Stimulated activated CD4-positive, alpha-beta T cell treated with anti-CD3 and anti-CD28 coated beads, Interleukin-4, amount 100 ng/mL, for 24 hours (primary cell): Measurements from ENCODE around the gene SYCP1.
"Not testable (repeated sequence)": the region's sequence is repeated elsewhere in the genome, so short reads cannot be mapped to it uniquely, and the experiment has no call there.

Experiments
- DNase-seq: peaks from one replicate; pipeline ENCODE4 v3.0.0-alpha.2; 2020

SYCP1 gene, protein sequence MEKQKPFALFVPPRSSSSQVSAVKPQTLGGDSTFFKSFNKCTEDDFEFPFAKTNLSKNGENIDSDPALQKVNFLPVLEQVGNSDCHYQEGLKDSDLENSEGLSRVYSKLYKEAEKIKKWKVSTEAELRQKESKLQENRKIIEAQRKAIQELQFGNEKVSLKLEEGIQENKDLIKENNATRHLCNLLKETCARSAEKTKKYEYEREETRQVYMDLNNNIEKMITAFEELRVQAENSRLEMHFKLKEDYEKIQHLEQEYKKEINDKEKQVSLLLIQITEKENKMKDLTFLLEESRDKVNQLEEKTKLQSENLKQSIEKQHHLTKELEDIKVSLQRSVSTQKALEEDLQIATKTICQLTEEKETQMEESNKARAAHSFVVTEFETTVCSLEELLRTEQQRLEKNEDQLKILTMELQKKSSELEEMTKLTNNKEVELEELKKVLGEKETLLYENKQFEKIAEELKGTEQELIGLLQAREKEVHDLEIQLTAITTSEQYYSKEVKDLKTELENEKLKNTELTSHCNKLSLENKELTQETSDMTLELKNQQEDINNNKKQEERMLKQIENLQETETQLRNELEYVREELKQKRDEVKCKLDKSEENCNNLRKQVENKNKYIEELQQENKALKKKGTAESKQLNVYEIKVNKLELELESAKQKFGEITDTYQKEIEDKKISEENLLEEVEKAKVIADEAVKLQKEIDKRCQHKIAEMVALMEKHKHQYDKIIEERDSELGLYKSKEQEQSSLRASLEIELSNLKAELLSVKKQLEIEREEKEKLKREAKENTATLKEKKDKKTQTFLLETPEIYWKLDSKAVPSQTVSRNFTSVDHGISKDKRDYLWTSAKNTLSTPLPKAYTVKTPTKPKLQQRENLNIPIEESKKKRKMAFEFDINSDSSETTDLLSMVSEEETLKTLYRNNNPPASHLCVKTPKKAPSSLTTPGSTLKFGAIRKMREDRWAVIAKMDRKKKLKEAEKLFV

DNA sequence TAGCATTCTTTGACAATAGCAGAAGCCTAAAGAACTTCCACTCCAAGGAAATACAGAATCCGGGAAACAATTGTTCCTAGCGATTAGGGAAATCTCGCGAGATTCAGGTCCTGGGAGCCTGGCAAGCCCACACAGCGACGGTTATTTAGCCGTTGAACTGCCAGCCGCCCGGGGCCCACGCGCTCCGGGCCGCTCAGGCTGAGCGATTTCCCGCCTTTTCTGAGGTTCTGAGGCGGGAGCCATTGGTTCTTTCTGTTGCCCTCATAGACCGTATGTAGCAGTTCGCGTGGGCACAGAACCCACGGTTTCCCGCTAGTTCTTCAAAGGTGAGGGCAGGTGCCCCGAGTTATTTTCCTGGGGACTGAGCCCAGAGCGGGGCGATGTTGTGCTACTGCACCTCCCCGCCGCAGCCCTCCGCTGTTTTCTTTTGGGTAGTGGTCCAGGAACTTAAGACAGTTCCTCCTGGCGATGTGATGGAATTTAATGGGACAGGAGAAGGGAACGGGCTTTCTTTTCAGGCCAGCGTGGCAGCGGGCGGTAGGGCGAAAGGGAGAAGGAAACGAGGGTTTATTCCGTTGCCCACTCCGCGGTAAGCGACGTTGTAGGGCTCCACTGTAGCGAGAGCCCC is at the start of gene SYCP1:
SYCP1 (plus strand) TSS at position 171 of the 628 bp plus-strand sequence. CDS start 602 bp downstream, outside the sequence.
- DNase-seq = no peak

GRCh38 chr1:114819869-114820268 is 34.8 kb upstream of the SYCP1 start:
- DNase-seq = no peak

DNA sequence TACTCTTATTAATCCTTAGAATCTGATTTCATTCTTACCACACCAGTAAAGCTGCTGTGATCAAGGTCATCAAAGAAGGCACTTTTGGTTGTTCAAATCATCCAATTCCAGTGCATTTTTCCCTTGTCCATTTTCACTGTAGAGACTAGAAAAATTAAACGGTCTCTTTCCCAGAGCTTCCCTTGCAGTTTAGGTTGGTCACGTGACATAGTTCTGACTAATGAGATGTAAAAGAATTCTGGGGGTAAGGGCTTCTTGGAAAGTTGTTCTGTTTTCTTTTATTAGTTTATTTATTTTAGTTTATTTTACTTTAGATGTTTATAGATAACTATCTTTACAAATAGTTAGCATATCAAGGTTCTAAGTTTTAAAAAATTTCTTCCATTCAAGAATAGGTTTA is 34.3 kb upstream of the SYCP1 start:
- no peak for DNase-seq

DNA sequence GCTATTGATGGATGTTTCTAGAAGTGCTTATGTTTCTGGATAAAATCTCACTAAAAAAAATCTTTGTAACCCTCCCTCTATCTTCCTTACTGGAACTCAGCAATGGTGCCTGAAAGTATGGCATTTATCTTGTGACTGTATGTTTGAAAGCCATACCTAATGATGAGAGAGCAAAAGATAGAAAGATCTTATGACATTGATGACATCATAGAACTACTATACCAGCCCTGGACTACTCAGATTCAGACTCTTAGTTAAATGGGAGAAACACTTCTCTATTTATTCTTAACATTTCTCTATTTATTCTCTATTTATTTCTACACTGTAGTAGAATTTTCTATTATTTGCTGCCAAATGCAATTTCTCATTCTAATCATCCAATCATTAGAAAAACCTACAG is 32.7 kb upstream of the SYCP1 start:
- DNase-seq = no peak

DNA sequence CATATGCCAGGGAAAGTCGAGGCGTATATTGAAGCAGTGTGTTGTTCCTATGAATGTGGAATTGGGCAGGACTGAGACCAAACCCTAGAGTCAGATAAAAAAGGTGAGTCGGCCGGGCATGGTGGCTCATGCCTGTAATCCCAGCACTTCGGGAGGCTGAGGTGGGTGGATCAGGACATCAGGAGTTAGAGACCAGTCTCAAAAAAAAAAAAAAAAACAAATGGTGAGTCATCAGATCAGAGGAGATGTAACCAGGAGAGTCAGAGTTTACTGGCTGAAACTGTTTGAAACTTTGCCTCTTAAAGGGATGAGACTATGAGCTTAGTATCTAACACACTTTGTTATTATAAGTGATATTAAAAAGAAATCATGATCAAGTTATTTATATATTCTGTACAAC is 26.4 kb upstream of the SYCP1 start:
- DNase-seq = no peak

GRCh38 chr1:114830075-114830474 is 24.6 kb upstream of the SYCP1 start:
- not testable (repeated sequence) for DNase-seq

DNA sequence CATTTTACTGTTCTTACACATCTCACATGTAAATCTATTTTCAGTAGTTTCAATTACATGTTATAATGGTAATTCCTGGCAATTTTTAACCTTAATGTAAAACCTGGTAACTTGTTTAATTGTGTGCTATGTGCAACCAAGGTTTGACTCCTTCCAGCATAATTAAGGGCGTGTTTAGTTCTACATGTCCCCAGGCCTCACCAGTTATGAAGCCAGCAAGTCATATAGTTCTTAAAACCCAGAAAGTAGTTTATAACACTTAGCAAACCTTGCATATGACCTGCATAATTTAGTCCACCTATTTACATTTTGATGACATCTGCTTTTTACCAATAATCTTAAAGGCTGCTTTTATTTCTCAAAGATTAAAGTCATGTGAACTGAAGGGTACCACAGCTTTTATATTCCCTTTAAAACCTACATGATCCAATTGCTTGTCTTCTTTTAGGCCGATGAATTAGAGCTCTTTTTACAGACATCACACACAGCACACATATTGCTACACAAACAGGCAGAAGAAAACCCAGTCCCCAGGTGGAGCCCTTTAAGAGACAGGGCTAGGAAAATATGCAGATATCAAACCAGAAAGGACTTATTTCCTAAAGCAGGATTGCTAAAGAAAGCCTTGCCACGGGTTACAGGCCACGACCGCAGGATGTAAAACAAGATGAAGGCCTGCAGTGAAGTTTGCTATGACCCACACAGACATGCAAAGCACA is 23.2 kb upstream of the SYCP1 start:
- DNase-seq = no peak

DNA sequence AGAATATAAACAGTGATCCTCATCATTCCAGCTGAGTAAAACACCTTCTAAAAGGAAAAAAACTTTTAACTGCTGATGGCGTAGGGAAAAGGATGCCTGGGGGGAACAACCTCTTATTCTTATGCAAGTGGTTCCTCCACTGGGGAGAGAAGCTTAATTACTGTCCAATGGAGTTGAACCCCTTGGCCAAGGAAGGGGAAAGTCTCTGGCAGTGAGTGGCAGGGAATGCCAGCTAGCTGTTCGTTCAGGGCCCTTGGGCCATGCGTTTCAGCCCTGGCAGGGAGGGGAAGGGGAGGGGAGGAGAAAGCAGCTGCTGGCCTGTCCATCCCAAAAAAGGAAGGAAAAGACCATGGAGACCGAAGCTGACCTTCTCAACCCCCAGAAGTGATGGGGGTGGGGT is 22.6 kb upstream of the SYCP1 start:
- DNase-seq = no peak

DNA sequence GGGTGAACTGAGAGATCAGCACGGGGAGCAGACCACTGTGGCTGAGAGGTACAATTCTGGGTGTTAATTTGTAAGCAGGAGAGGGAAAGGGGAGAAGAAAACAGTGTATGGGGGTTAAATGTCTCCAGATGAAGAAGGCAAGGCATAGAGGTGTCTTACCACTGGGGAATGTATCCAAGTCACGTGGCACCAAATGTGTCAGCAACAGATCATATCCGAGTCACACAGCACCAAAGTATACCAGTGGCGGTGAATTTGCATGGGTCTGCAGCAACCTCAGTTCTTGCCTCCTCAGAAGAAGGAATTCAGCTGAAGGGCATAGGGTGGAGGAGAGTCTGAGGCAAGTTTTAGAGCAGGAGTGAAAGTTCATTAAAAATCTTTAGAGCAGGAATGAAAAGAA is 21.2 kb upstream of the SYCP1 start:
- no peak for DNase-seq

DNA sequence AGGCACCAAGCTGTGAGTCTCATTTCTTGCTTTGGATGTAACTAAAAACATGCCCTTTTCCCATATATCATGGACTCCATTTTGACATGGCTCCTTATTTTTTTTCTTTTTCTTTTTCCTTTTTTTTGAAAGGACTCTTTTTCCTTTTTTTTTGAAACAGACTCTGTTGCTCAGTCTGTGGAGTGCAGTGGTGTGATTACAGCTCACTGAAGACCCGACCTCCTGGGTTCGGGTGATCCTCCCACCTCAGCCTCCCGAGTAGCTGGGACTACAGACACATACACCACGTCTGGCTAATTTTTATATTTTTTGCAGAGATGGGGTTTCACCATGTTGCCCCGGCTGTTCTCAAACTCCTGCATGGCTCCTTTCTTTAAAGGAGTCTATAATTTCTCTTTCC is 10.4 kb upstream of the SYCP1 start:
- DNase-seq = no peak

GRCh38 chr1:114853584-114853983 is 1.1 kb upstream of the SYCP1 start:
- no peak for DNase-seq

- DNase-seq = no peak
These were observed 6.7 kb downstream of the SYCP1 start for GRCh38 chr1:114861384-114861783.

GRCh38 chr1:114892194-114892918 is 37.7 kb downstream of the SYCP1 start:
- no peak for DNase-seq

DNA sequence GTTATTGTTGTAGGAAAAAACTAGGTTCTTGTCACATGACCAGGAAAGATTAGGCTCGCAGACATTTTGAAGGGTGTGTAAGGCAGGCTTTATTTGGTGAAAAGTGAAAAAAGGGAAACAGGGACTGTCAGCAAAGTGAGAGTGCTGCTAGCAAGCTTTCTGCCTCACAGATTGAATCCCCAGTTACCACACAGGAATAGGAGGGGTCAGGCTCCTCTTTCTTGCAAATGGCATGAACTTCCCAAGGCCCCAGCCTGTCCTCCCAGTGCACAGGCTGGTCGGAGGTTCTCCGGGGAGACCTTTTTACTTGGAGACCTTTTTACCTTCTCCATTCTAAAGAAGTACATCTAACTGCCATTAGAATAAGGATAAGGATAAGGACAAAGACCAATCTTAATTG is 42.1 kb downstream of the SYCP1 start:
- no peak for DNase-seq

DNA sequence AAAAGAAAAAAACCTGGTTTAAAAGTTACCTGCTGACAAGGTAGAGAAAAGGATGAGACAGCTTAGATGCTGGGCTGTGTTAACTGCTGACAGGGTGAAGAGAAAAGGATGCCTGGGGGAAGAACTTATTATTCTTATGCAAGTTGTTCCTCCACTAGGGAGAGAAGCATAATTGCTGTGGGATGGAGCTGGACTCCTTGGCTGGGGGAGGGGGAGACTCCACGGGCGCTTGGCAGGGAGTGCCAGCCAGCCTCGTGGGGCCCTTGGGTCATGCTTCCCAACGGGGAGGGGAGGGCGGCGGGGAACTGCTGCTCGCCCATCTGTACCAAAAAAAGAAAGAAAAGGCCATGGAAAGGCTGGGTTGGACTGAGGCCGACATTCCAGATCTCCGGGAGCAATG is 47.2 kb downstream of the SYCP1 start:
- DNase-seq = no peak

GRCh38 chr1:114902343-114902742 is 47.7 kb downstream of the SYCP1 start:
- no peak for DNase-seq

DNA sequence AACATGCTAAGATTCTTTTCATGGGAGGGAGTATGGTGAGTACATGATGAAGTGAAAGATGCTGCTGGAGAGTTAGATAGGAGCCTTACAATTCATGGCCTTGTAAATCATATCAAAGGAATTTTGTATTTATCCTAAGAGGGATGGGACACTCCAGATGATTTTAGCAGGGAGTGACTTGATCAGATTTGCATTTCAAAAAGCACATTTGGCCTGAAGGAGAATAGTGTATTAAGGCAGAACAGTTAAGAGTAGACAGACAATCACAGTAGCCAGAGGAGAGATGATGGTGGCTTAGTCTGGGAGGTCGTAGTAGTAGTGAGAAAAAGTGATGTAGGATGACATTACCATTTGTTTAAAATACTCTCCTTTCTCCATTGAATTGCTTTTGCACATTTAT is 48.8 kb downstream of the SYCP1 start:
- DNase-seq = no peak

DNA sequence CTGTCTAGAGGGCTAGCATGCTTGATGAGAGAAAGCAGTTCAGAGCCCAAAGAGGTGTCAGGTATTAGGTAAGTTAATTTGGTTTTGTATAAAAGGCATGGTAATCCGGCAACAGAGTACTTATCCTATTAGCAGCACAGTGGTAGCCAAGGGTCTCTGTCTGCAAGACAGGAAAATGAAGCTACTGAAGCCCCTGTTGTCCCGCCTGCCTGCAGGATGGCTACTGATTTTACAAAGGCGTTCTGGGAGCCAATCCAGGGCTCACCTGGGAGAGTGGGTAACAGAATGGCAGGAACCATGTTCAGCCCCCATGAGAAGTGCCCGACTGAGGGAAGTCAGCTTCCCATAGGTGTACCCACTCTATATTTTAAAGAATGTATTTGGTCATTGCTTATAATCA is 61.1 kb downstream of the SYCP1 start:
- not testable (repeated sequence) for DNase-seq

- no peak for DNase-seq
These were observed 71.9 kb downstream of the SYCP1 start for GRCh38 chr1:114926607-114927006.

DNA sequence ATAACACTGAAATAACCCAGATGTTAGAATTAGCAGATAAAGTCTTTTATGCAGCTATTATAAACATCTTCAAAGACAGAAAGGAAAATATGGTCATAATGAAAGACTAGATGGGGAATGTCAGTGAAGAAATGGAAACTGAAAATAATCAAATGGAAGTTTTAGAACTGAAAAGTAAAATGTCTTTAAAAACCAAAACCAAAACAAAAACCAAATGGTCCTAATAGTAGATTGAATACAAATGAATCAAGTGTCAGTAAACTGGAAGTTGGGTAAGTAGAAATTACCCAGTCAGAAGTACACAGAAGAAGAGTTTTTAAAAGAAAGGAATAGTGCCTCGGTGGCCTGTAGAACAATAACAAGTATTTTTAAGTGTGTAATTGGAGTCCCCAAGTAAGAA is 72.7 kb downstream of the SYCP1 start:
- DNase-seq = no peak

DNA sequence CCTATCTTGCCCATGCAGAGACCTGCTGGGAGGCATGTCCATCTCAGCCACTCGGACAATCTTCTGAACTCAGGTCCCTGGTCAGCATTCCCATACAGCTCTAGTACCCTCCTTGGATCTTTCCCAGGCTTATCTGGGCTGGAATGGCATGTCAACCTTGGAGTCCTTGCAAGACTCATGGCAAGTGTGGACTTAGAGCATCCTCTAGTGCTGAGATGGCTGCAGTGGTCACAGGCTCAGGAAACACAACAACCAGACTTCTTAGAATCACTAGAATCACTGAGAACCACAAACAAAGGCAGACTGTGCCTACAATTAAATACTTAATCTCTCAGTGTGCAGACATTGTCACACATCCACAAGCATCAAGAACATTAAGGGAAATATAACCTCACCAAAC is 101.9 kb downstream of the SYCP1 start:
- no peak for DNase-seq

- no peak for DNase-seq
These were observed 104.8 kb downstream of the SYCP1 start for GRCh38 chr1:114959423-114959822.
